GM12878 (cell line): ENCODE results near the gene ITGA8. TPM values are rescaled to one million over a fixed set of nuclear protein-coding genes. Genes with fewer than 3 reads are reported as not detected.

Source experiments
- ATAC-seq: fragments of 200-7000 bp; cut with Tn5 transposase; 3 replicates; pipeline ENCODE4 v1.9.1; 2020; ENCODE audit warnings: mild to moderate bottlenecking, moderate library complexity
- BruUV-seq: library from RNA; stranded (reverse); fragments of 400-500 nt; replicated peaks from 2 replicates; lab custom pipeline; 2021; lab: Mats Ljungman, UMichigan
- CTCF ChIA-PET: fragments of 300-600 bp; sonication (Branson Sonifier 250); formaldehyde crosslinking; extraction: SDS; loops from one replicate; lab custom pipeline; 2021; ENCODE audit warnings: inconsistent platforms; lab: Yijun Ruan, JAX
- POLR2A ChIA-PET: fragments of 350-600 bp; formaldehyde crosslinking; extraction: SDS; loops from one replicate; lab custom pipeline; 2021; ENCODE audit warnings: inconsistent platforms; lab: Charles Lee
- RAD21 ChIA-PET: fragments of 300-600 bp; sonication (Branson Sonifier 250); formaldehyde crosslinking; loops from one replicate; lab custom pipeline; 2023; ENCODE audit warnings: antibody characterized with exemption; ENCODE audit not compliant: unreplicated experiment; lab: Charles Lee
- SMC1A ChIA-PET: fragments of 300-600 bp; sonication (Branson Sonifier 250); formaldehyde crosslinking; loops from one replicate; lab custom pipeline; 2023; ENCODE audit not compliant: unreplicated experiment, uncharacterized antibody; lab: Charles Lee
- DNase-seq: peaks from one replicate; pipeline ENCODE4 v3.0.0-alpha.2; 2011; ENCODE audit warnings: low read depth, low spot score
- FAIRE-seq: peaks from 3 replicates; lab custom pipeline; 2011; peaks lifted over from hg19 to GRCh38; lab: Jason Lieb, UNC
- H2AFZ ChIP-seq: 2 replicates; pipeline ENCODE4 v1.6.0; 2011; ENCODE audit warnings: low read depth, low read length, control low read depth; ENCODE audit not compliant: control insufficient read depth
- H3K27ac ChIP-seq: 2 replicates; pipeline ENCODE4 v1.5.1; 2011; ENCODE audit warnings: control low read depth; ENCODE audit not compliant: control insufficient read depth, insufficient read depth
- H3K27me3 ChIP-seq, 2 experiments: replicated peaks in 1 of 2; 2 replicates each; pipeline versions ENCODE4 v1.6.0 to v1.6.1; 2011; ENCODE audit warnings: low read length in 1 of 2; ENCODE audit not compliant: control insufficient read depth in 2 of 2, insufficient read depth in 2 of 2
- H3K36me3 ChIP-seq, 2 experiments: 2 replicates each; pipeline ENCODE4 v1.5.1; 2011; ENCODE audit warnings: low read length in 1 of 2; ENCODE audit not compliant: control insufficient read depth in 2 of 2, insufficient read depth in 2 of 2
- H3K4me1 ChIP-seq: 2 replicates; pipeline ENCODE4 v1.6.1; 2011; ENCODE audit warnings: mild to moderate bottlenecking, low read length, moderate library complexity, mixed read lengths; ENCODE audit not compliant: control insufficient read depth, insufficient read depth
- H3K4me2 ChIP-seq: 2 replicates; pipeline ENCODE4 v1.6.0; 2011; ENCODE audit warnings: control low read depth; ENCODE audit not compliant: control insufficient read depth, insufficient read depth
- H3K4me3 ChIP-seq: fragments of 200-600 bp; sonication (generic); 2 replicates; pipeline ENCODE4 v1.5.1; 2016
- H3K79me2 ChIP-seq: 2 replicates; pipeline ENCODE4 v1.6.0; 2011; ENCODE audit warnings: low read length; ENCODE audit not compliant: control insufficient read depth, insufficient read depth
- H3K9ac ChIP-seq: 2 replicates; pipeline ENCODE4 v1.8.0; 2011; ENCODE audit warnings: low read length, control low read depth, mixed read lengths; ENCODE audit not compliant: control insufficient read depth, insufficient read depth
- H3K9me3 ChIP-seq: replicated peaks from 3 replicates; pipeline ENCODE4 v1.5.1; 2011; ENCODE audit warnings: mild to moderate bottlenecking, low read length; ENCODE audit not compliant: control insufficient read depth, insufficient read depth
- H4K20me1 ChIP-seq: 2 replicates; pipeline ENCODE4 v1.6.0; 2011; ENCODE audit not compliant: control insufficient read depth, insufficient read depth
- ATF7 ChIP-seq: fragments of 450-650 bp; IDR thresholded peaks from 2 replicates; pipeline ENCODE4 v1.6.1; 2016; ENCODE audit warnings: low read depth, mild to moderate bottlenecking
- BCL11A ChIP-seq: IDR thresholded peaks from 2 replicates; pipeline ENCODE4 v1.6.1; 2011; ENCODE audit warnings: low read depth, low read length
- BHLHE40 ChIP-seq, 2 experiments: fragments of 450-650 bp in 1 of 2; IDR thresholded peaks; 2 replicates each; pipeline ENCODE4 v1.6.1; 2011 to 2017; ENCODE audit warnings: low read depth in 2 of 2, borderline replicate concordance in 1 of 2, improper control_type of control experiment in 1 of 2, low read length in 1 of 2, mild to moderate bottlenecking in 1 of 2
- CHD1 ChIP-seq: IDR thresholded peaks from 2 replicates; pipeline ENCODE4 v1.6.1; 2012; ENCODE audit warnings: low read depth, low read length, improper control_type of control experiment
- EGR1 ChIP-seq, 2 experiments: IDR thresholded peaks; 1 replicate in 1 of 2; 2 replicates in 1 of 2; pipeline ENCODE4 v1.6.1; 2011 to 2012; ENCODE audit warnings: low read depth in 2 of 2, low read length in 2 of 2, borderline replicate concordance in 1 of 2, mild to moderate bottlenecking in 1 of 2, moderate library complexity in 1 of 2
- HDAC6 ChIP-seq: fragments of 200-600 bp; sonication (generic); IDR thresholded peaks from one replicate; pipeline ENCODE4 v1.8.0; 2017; ENCODE audit warnings: antibody characterized with exemption; ENCODE audit not compliant: unreplicated experiment
- JUNB ChIP-seq: IDR thresholded peaks from 2 replicates; pipeline ENCODE4 v1.6.1; 2016; ENCODE audit warnings: antibody characterized with exemption, mild to moderate bottlenecking
- PRDM15 ChIP-seq: fragments of 450-650 bp; formaldehyde crosslinking; IDR thresholded peaks from 2 replicates; pipeline ENCODE4 v1.4.0; 2020; ENCODE audit warnings: mild to moderate bottlenecking, moderate library complexity
- RB1 ChIP-seq: fragments of 450-650 bp; formaldehyde crosslinking; IDR thresholded peaks from 2 replicates; pipeline ENCODE4 v1.6.1; 2017; ENCODE audit warnings: mild to moderate bottlenecking, borderline replicate concordance
- RUNX3 ChIP-seq: IDR thresholded peaks from 2 replicates; pipeline ENCODE4 v1.6.1; 2012; ENCODE audit warnings: low read length, inconsistent platforms
- TCF12 ChIP-seq: IDR thresholded peaks from 2 replicates; pipeline ENCODE4 v1.6.1; 2011; ENCODE audit warnings: low read depth, mild to moderate bottlenecking, low read length
- YBX1 ChIP-seq: fragments of 450-650 bp; IDR thresholded peaks from 2 replicates; pipeline ENCODE4 v1.6.1; 2016; ENCODE audit warnings: antibody characterized with exemption
- YY1 ChIP-seq: IDR thresholded peaks from 2 replicates; pipeline ENCODE4 v1.6.1; 2011; ENCODE audit warnings: low read depth, mild to moderate bottlenecking, low read length
- WGBS: methylation state at CpG from one replicate; pipeline ENCODE4 v1.1.6; 2016; ENCODE audit warnings: low lambda C conversion rate; ENCODE audit not compliant: insufficient replicate concordance, insufficient coverage; ENCODE audit errors: missing lambda C conversion rate; 5-methylcytosine and 5-hydroxymethylcytosine counted together
- in situ Hi-C: fragments of 300-500 bp; cut with MboI; formaldehyde crosslinking; loops from 9 replicates; pipeline ENCODE4 v1.14.3; 2018; ENCODE audit warnings: mixed read lengths
- intact Hi-C: fragments of 100-400 bp; cut with micrococcal nuclease; formaldehyde crosslinking; loops from one replicate; pipeline ENCODE4 v1.14.2; 2022; ENCODE audit not compliant: unreplicated experiment
- polyA plus RNA-seq, 11 experiments: library from polyadenylated mRNA; depleted of rRNA in 4 of 11; unstranded in 6 of 11; stranded (reverse) in 5 of 11; fragments of >200 nt; fragmentation: Nextera tagmentation in 4 of 11; fragmentation: Illumina TruSeq in 1 of 11; extraction: Ambion mirVana in 4 of 11; extraction: Trizol in 1 of 11; gene quantifications; 1 replicate in 1 of 11; 2 replicates in 10 of 11; pipeline versions ENCODE4 v1.2.1 to v1.2.3, GENCODE V29; 2011 to 2016; ENCODE audit warnings: inconsistent platforms in 2 of 11, missing spikeins in 2 of 11, low read depth in 1 of 11
- total RNA-seq, 4 experiments: library from RNA; depleted of rRNA in 3 of 4; stranded (reverse); fragments of >200 nt in 3 of 4; fragmentation: Illumina TruSeq in 1 of 4; extraction: Trizol in 1 of 4; gene quantifications; 2 replicates each; pipeline versions ENCODE4 v1.2.1 to v1.2.3, GENCODE V29; 2013 to 2021

Gene ITGA8
- total and polyA plus RNA-seq, 10 of the 15 experiments (the other 5 are each of a cell fraction or from before 2014, with no cell fraction given): 0.03 TPM; not detected in 9

GRCh38 chr10:15505329-15505728, 214.4 kb downstream of the ITGA8 start (continued):
- TF ChIP-seq PRDM15 (no peak), EGR1 (IDR thresholded peaks at IDR 0.05; ENCODE audit: borderline replicate concordance in 1 of 2, low read depth in 2 of 2, low read length in 2 of 2) (no peak)

- POLR2A ChIA-PET: no interaction called here
- H3K9me3 ChIP-seq: no peaks in the 10 kb centered on the region
- no peaks in the 10 kb centered on the region for H3K4me1 ChIP-seq
- no peak for DNase-seq
- H4K20me1 ChIP-seq: no peaks in the 10 kb centered on the region
- H2AFZ ChIP-seq: no peak overlapping the region
- H3K4me2 ChIP-seq: no peak overlapping the region
- SMC1A ChIA-PET: no interaction called here
- H3K27ac ChIP-seq: no peak overlapping the region
- in situ Hi-C loops: no loop called here
- no peak for ATAC-seq
- CTCF ChIA-PET: no interaction called here
- intact Hi-C loops: no loop called here
- no TSS peak for BruUV-seq
- no peaks in the 10 kb centered on the region for H3K79me2 ChIP-seq
- H3K27me3 ChIP-seq: no peaks in the 10 kb centered on the region; a peak in 1 of 4 replicates
- 11% methylated on average over 10 of the region's 10 CpGs for WGBS
- H3K9ac ChIP-seq: no peak overlapping the region
- RAD21 ChIA-PET: no interaction called here
- H3K4me3 ChIP-seq: no peak overlapping the region
- no peak for FAIRE-seq
- no peaks in the 10 kb centered on the region for H3K36me3 ChIP-seq
- TF ChIP-seq HDAC6 (no peak), CHD1 (no peak), TCF12 (0 out of 2 replicates have a peak, but pooled peaks have one; percentile 54), JUNB (peak; percentile 19; the same call in 1 of the 2 replicates), YY1 (peak; percentile 51), RB1 (no peak), BHLHE40 (IDR thresholded peaks at IDR 0.05; ENCODE audit: borderline replicate concordance in 1 of 2, low read depth in 2 of 2, low read length in 1 of 2) (peak in 1 of 2 experiments; percentile 8; a peak in 1 of 4 replicates), BCL11A (peak; percentile 17; the same call in 1 of the 2 replicates), YBX1 (no peak), ATF7 (peak; percentile 47; the same call in 1 of the 2 replicates), RUNX3 (peak; percentile 61), PRDM15 (no peak)
Measured at GRCh38 chr10:15504101-15504840, 215.5 kb downstream of the ITGA8 start.
